ENCODE data around the gene TCP11L2. TPM values are rescaled to one million over a fixed set of nuclear protein-coding genes. Genes with fewer than 3 reads are reported as not detected.

TCP11L2 gene
- total RNA-seq (100 to 1,000 TPM in 1 of 2 donors, 10 to 100 TPM in 1; 40.3 to 109 TPM), polyA plus RNA-seq (ENCODE audit: insufficient read length in 2 of 2) (10 to 100 TPM; 16.9 to 23.5 TPM)
- long read RNA-seq, donor 1, partial matches to known transcripts: 0 of 3 reads
- long read RNA-seq, donor 1, other reads (novel, unspliced or antisense): 0 of 3 reads
- long read RNA-seq, donor 2, partial matches to known transcripts: 0 of 4 reads
- long read RNA-seq, donor 2, other reads (novel, unspliced or antisense): 0 of 4 reads
- long read RNA-seq, donor 3, partial matches to known transcripts: 0 of 3 reads
- long read RNA-seq, donor 3, other reads (novel, unspliced or antisense): 0 of 3 reads
- long read RNA-seq, donor 4, partial matches to known transcripts: 23 of 24 reads
- long read RNA-seq, donor 4, other reads (novel, unspliced or antisense): 0 of 24 reads

GRCh38 chr12:106302401-106303201, at the start of gene TCP11L2:
Gene TCP11L2, plus strand, starts transcription at chr12:106302733. Its CDS starts 8,343 bp downstream, at chr12:106311076.
- Histone ChIP-seq H3K27me3 (ENCODE audit: control insufficient read depth, insufficient read depth, low read length) (no peaks in the 10 kb centered on the region), H3K4me1 (ENCODE audit: control insufficient read depth, insufficient read depth, low read length) (peaks cover 19% of the 10 kb centered on the region), H3K4me3 (ENCODE audit: low read depth, low read length) (peak within 1 kb of the TSS; percentile 97), H3K9me3 (ENCODE audit: control insufficient read depth, insufficient read depth, low read length) (no peaks in the 10 kb centered on the region), H3K36me3 (ENCODE audit: control insufficient read depth, insufficient read depth, low read length) (no peaks in the 10 kb centered on the region), H3K27ac (ENCODE audit: low read depth, low read length) (peak within 1 kb of the TSS; percentile 86)
- DNase-seq (ENCODE audit: low read depth in 4 of 6, low spot score in 6 of 6): peak; percentile 63 to 95 (median 82)
- under 1% methylated on average over 68 of the region's 76 CpGs for WGBS (ENCODE audit: insufficient coverage)

DNA sequence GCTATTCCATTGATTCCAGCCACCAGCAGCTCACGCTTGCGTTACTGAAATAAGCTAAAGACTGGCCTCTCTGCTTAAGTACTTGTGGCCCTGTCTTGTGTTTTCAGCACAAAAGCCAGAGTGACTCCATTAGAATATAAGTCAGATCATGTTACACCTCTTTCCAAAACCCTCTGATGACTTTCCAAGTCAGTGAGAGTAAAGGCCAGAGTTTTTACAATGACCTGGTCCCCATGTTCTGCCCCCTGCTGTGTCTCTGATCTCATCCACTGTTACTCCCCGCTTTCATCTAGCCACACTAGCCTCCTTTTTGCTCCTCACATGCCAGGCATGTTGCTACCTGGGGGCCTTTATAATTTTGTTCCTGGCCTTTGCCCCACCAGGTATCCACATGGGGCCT, 47.8 kb upstream of the TCP11L2 start:
- Histone ChIP-seq H3K9me3 (ENCODE audit: control insufficient read depth, insufficient read depth, low read length) (no peaks in the 10 kb centered on the region), H3K36me3 (ENCODE audit: control insufficient read depth, insufficient read depth, low read length) (peaks cover 2% of the 10 kb centered on the region), H3K27me3 (ENCODE audit: control insufficient read depth, insufficient read depth, low read length) (no peaks in the 10 kb centered on the region), H3K27ac (ENCODE audit: low read depth, low read length) (no peak overlapping the region), H3K4me1 (ENCODE audit: control insufficient read depth, insufficient read depth, low read length) (no peaks in the 10 kb centered on the region), H3K4me3 (ENCODE audit: low read depth, low read length) (no peak overlapping the region)
- DNase-seq (ENCODE audit: low read depth in 4 of 6, low spot score in 6 of 6): no peak
- WGBS (ENCODE audit: insufficient coverage): 67% methylated on average over 3 of the region's 3 CpGs

- Histone ChIP-seq H3K9me3 (ENCODE audit: control insufficient read depth, insufficient read depth, low read length) (no peaks in the 10 kb centered on the region), H3K4me1 (ENCODE audit: control insufficient read depth, insufficient read depth, low read length) (no peaks in the 10 kb centered on the region), H3K27ac (ENCODE audit: low read depth, low read length) (no peak overlapping the region), H3K27me3 (ENCODE audit: control insufficient read depth, insufficient read depth, low read length) (no peaks in the 10 kb centered on the region), H3K36me3 (ENCODE audit: control insufficient read depth, insufficient read depth, low read length) (peaks cover 2% of the 10 kb centered on the region), H3K4me3 (ENCODE audit: low read depth, low read length) (no peak overlapping the region)
- DNase-seq (ENCODE audit: low read depth in 4 of 6, low spot score in 6 of 6): no peak
- 90% methylated on average over 1 of the region's 3 CpGs for WGBS (ENCODE audit: insufficient coverage)
Observed at GRCh38 chr12:106255493-106255892, 47.0 kb upstream of the TCP11L2 start.

DNA sequence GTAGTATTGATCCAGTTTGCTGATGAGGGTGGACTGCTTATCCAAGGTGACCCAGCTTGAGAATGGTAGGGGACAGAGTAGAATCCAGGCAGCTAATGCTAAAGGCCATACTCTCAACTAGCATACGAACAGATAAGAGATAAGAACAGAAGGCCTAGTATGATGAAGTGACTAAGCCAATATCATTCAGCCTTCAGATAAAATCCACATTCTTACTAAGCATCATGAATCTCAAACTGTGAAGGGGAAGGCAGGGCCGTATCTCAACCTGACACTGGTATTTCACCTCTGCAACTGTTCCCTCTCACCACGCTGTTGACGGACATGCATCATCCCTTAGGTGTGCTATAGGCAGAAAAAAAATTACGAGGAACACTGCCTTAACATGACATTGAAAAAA, 46.6 kb upstream of the TCP11L2 start:
- no peaks in the 10 kb centered on the region for H3K9me3 ChIP-seq (ENCODE audit: control insufficient read depth, insufficient read depth, low read length)
- no peak for DNase-seq (ENCODE audit: low read depth in 4 of 6, low spot score in 6 of 6)
- H3K36me3 ChIP-seq (ENCODE audit: control insufficient read depth, insufficient read depth, low read length): peaks cover 2% of the 10 kb centered on the region
- H3K4me1 ChIP-seq (ENCODE audit: control insufficient read depth, insufficient read depth, low read length): no peaks in the 10 kb centered on the region
- WGBS (ENCODE audit: insufficient coverage): 88% methylated on average over 3 of the region's 5 CpGs
- H3K27ac ChIP-seq (ENCODE audit: low read depth, low read length): no peak overlapping the region
- H3K4me3 ChIP-seq (ENCODE audit: low read depth, low read length): no peak overlapping the region
- H3K27me3 ChIP-seq (ENCODE audit: control insufficient read depth, insufficient read depth, low read length): no peaks in the 10 kb centered on the region

- no peaks in the 10 kb centered on the region for H3K9me3 ChIP-seq (ENCODE audit: control insufficient read depth, insufficient read depth, low read length)
- no peaks in the 10 kb centered on the region for H3K4me1 ChIP-seq (ENCODE audit: control insufficient read depth, insufficient read depth, low read length)
- H3K27me3 ChIP-seq (ENCODE audit: control insufficient read depth, insufficient read depth, low read length): no peaks in the 10 kb centered on the region
- H3K36me3 ChIP-seq (ENCODE audit: control insufficient read depth, insufficient read depth, low read length): peaks cover 2% of the 10 kb centered on the region
- H3K4me3 ChIP-seq (ENCODE audit: low read depth, low read length): no peak overlapping the region
- no peak overlapping the region for H3K27ac ChIP-seq (ENCODE audit: low read depth, low read length)
- DNase-seq (ENCODE audit: low read depth in 4 of 6, low spot score in 6 of 6): no peak
Observed at GRCh38 chr12:106256524-106256923, 46.0 kb upstream of the TCP11L2 start.

DNA sequence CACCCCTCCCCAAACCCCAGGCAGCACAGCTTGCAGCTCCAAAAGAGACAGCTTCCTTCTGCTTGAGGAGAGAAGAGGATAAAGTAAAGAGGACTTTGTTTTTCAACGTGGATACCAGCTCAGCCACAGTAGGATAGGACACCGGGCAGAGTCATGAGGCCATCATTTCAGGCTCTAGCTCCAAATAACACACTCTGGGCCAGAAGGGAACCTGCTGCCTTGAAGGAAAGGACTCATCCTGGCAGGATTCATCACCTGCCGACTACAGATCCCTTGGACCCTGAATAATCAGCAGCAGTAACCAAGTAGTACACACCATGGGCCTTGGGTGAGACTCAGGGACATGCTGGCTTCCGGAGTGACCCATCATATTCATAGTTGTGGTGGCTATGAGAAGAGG, 44.3 kb upstream of the TCP11L2 start:
- H3K36me3 ChIP-seq (ENCODE audit: control insufficient read depth, insufficient read depth, low read length): no peaks in the 10 kb centered on the region
- 92% methylated on average over 4 of the region's 4 CpGs for WGBS (ENCODE audit: insufficient coverage)
- H3K27ac ChIP-seq (ENCODE audit: low read depth, low read length): no peak overlapping the region
- no peak for DNase-seq (ENCODE audit: low read depth in 4 of 6, low spot score in 6 of 6)
- no peak overlapping the region for H3K4me3 ChIP-seq (ENCODE audit: low read depth, low read length)
- H3K4me1 ChIP-seq (ENCODE audit: control insufficient read depth, insufficient read depth, low read length): no peaks in the 10 kb centered on the region
- no peaks in the 10 kb centered on the region for H3K9me3 ChIP-seq (ENCODE audit: control insufficient read depth, insufficient read depth, low read length)
- H3K27me3 ChIP-seq (ENCODE audit: control insufficient read depth, insufficient read depth, low read length): no peaks in the 10 kb centered on the region

GRCh38 chr12:106258935-106259334, 43.6 kb upstream of the TCP11L2 start:
- H3K27me3 ChIP-seq (ENCODE audit: control insufficient read depth, insufficient read depth, low read length): no peaks in the 10 kb centered on the region
- H3K4me3 ChIP-seq (ENCODE audit: low read depth, low read length): no peak overlapping the region
- no peaks in the 10 kb centered on the region for H3K9me3 ChIP-seq (ENCODE audit: control insufficient read depth, insufficient read depth, low read length)
- whole genome bisulfite sequencing (ENCODE audit: insufficient coverage): no CpG with 5 or more reads among the region's 1 CpG
- DNase-seq (ENCODE audit: low read depth in 4 of 6, low spot score in 6 of 6): no peak
- H3K27ac ChIP-seq (ENCODE audit: low read depth, low read length): no peak overlapping the region
- no peaks in the 10 kb centered on the region for H3K36me3 ChIP-seq (ENCODE audit: control insufficient read depth, insufficient read depth, low read length)
- no peaks in the 10 kb centered on the region for H3K4me1 ChIP-seq (ENCODE audit: control insufficient read depth, insufficient read depth, low read length)

GRCh38 chr12:106265116-106265515, 37.4 kb upstream of the TCP11L2 start:
- Histone ChIP-seq H3K4me3 (ENCODE audit: low read depth, low read length) (no peak overlapping the region), H3K4me1 (ENCODE audit: control insufficient read depth, insufficient read depth, low read length) (no peaks in the 10 kb centered on the region), H3K36me3 (ENCODE audit: control insufficient read depth, insufficient read depth, low read length) (no peaks in the 10 kb centered on the region), H3K27me3 (ENCODE audit: control insufficient read depth, insufficient read depth, low read length) (no peaks in the 10 kb centered on the region), H3K9me3 (ENCODE audit: control insufficient read depth, insufficient read depth, low read length) (no peaks in the 10 kb centered on the region), H3K27ac (ENCODE audit: low read depth, low read length) (no peak overlapping the region)
- WGBS (ENCODE audit: insufficient coverage): no CpG with 5 or more reads among the region's 1 CpG
- no peak for DNase-seq (ENCODE audit: low read depth in 4 of 6, low spot score in 6 of 6)

GRCh38 chr12:106267535-106267934, 35.0 kb upstream of the TCP11L2 start:
- no peak for DNase-seq (ENCODE audit: low read depth in 4 of 6, low spot score in 6 of 6)
- Histone ChIP-seq H3K4me1 (ENCODE audit: control insufficient read depth, insufficient read depth, low read length) (no peaks in the 10 kb centered on the region), H3K27ac (ENCODE audit: low read depth, low read length) (no peak overlapping the region), H3K9me3 (ENCODE audit: control insufficient read depth, insufficient read depth, low read length) (no peaks in the 10 kb centered on the region), H3K4me3 (ENCODE audit: low read depth, low read length) (no peak overlapping the region), H3K27me3 (ENCODE audit: control insufficient read depth, insufficient read depth, low read length) (no peaks in the 10 kb centered on the region), H3K36me3 (ENCODE audit: control insufficient read depth, insufficient read depth, low read length) (no peaks in the 10 kb centered on the region)
- no CpG with 5 or more reads among the region's 2 CpGs for WGBS (ENCODE audit: insufficient coverage)
